Right lung (tissue), 5 donors: Measurements from ENCODE around the gene MXD4. TPM values are rescaled to one million over a fixed set of nuclear protein-coding genes. Genes with fewer than 3 reads are reported as not detected.

Source experiments
- DNase-seq, 2 donors: peaks; one replicate each; pipeline ENCODE4 v3.0.0-alpha.2; 2013
- polyA plus RNA-seq, 5 donors: library from polyadenylated mRNA; unstranded; fragments of 120-200 nt; gene quantifications; one replicate each; pipeline versions ENCODE4 v1.2.1 to v1.2.3, GENCODE V29; 2013; ENCODE audit warnings: inconsistent platforms in 1 of 5, low replicate concordance in 1 of 5; ENCODE audit not compliant: insufficient read length in 5 of 5, insufficient read depth in 1 of 5

Gene MXD4
- polyA plus RNA-seq, 5 donors: 66.2 to 116 (median 79.0) TPM

- no peak for DNase-seq
Observed at GRCh38 chr4:2265113-2266110, 3.5 kb upstream of the MXD4 start.

- no peak for DNase-seq
Observed at GRCh38 chr4:2264481-2265041, 2.7 kb upstream of the MXD4 start.

- no peak for DNase-seq
Observed at GRCh38 chr4:2263926-2264321, 2.0 kb upstream of the MXD4 start.

GRCh38 chr4:2262944-2263250 lies 988 bp upstream of the MXD4 start:
- DNase-seq: no peak

GRCh38 chr4:2262145-2262943 lies 435 bp upstream of the MXD4 start:
- DNase-seq: peak; percentile 100

GRCh38 chr4:2261110-2261852 lies 628 bp downstream of the MXD4 start:
- no peak for DNase-seq

GRCh38 chr4:2260344-2261109 lies 1.4 kb downstream of the MXD4 start:
- DNase-seq: no peak

GRCh38 chr4:2259541-2260343 lies 2.2 kb downstream of the MXD4 start:
- DNase-seq: no peak

GRCh38 chr4:2259036-2259540 lies 2.8 kb downstream of the MXD4 start:
- DNase-seq: no peak

- DNase-seq: no peak
Observed at GRCh38 chr4:2258091-2259035, 3.5 kb downstream of the MXD4 start.

GRCh38 chr4:2257361-2258081 lies 4.4 kb downstream of the MXD4 start:
- DNase-seq: no peak

- DNase-seq: no peak
Observed at GRCh38 chr4:2256781-2257191, 5.1 kb downstream of the MXD4 start.

GRCh38 chr4:2256156-2256731 lies 5.7 kb downstream of the MXD4 start:
- DNase-seq: no peak

- peak; percentile 20 to 27 for DNase-seq
Observed at GRCh38 chr4:2255501-2256155, 6.3 kb downstream of the MXD4 start.

- DNase-seq: no peak
Observed at GRCh38 chr4:2254665-2255500, 7.0 kb downstream of the MXD4 start.
